ENCODE data around the gene GJB6.

GRCh38 chr13:20195801-20196200, 36.3 kb downstream of the GJB6 start:
- TF ChIP-seq, protein P1, sequence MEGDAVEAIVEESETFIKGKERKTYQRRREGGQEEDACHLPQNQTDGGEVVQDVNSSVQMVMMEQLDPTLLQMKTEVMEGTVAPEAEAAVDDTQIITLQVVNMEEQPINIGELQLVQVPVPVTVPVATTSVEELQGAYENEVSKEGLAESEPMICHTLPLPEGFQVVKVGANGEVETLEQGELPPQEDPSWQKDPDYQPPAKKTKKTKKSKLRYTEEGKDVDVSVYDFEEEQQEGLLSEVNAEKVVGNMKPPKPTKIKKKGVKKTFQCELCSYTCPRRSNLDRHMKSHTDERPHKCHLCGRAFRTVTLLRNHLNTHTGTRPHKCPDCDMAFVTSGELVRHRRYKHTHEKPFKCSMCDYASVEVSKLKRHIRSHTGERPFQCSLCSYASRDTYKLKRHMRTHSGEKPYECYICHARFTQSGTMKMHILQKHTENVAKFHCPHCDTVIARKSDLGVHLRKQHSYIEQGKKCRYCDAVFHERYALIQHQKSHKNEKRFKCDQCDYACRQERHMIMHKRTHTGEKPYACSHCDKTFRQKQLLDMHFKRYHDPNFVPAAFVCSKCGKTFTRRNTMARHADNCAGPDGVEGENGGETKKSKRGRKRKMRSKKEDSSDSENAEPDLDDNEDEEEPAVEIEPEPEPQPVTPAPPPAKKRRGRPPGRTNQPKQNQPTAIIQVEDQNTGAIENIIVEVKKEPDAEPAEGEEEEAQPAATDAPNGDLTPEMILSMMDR (IDR thresholded peaks at IDR 0.05): no peak
- no peak for TF ChIP-seq POLR2A (IDR thresholded peaks at IDR 0.05)
- TF ChIP-seq POLR2AphosphoS5 (IDR thresholded peaks at IDR 0.05): no peak
- no peak for TF ChIP-seq EP300 (IDR thresholded peaks at IDR 0.05)
